Measurements from ENCODE around the gene ARHGEF19. TPM values are rescaled to one million over a fixed set of nuclear protein-coding genes. Genes with fewer than 3 reads are reported as not detected.
"Not testable (repeated sequence)": the region's sequence is repeated elsewhere in the genome, so short reads cannot be mapped to it uniquely, and the experiment has no call there.

Gene ARHGEF19
- total RNA-seq, 1 donor from 2014 or later: 1.3 TPM

DNA sequence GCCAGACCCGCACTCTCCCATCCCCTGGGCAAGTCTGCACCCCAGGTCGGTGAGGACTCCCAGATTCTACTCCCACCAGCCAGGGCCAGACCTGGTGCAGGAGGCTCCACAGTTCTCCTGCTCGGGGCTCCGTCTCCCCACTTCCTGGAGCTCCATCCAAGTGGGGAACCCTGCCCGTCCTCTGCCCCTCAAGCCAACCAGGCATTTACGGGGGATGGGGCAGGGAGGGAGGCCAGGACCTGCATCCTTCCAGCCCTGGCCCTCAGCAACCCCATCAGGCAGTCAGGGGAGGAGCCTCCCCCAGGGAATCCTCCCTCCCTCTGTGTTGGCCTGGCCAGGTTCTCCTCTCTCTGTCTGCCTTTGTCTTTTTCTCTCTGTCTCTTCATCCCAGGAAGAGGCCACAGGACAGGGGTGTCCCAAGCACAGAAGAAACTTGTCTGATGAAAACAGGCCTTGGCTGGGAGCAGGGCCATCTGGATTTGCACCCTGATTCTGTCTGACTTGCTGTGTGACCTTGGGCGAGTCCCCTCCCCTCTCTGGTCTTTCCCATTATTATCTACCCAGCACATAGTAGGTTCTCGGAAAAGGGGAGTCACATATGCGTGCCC lies 38.1 kb downstream of the ARHGEF19 start:
- no peak for DNase-seq (ENCODE audit: low spot score)
- intact Hi-C loops (cut with DNase I): no loop called here

DNA sequence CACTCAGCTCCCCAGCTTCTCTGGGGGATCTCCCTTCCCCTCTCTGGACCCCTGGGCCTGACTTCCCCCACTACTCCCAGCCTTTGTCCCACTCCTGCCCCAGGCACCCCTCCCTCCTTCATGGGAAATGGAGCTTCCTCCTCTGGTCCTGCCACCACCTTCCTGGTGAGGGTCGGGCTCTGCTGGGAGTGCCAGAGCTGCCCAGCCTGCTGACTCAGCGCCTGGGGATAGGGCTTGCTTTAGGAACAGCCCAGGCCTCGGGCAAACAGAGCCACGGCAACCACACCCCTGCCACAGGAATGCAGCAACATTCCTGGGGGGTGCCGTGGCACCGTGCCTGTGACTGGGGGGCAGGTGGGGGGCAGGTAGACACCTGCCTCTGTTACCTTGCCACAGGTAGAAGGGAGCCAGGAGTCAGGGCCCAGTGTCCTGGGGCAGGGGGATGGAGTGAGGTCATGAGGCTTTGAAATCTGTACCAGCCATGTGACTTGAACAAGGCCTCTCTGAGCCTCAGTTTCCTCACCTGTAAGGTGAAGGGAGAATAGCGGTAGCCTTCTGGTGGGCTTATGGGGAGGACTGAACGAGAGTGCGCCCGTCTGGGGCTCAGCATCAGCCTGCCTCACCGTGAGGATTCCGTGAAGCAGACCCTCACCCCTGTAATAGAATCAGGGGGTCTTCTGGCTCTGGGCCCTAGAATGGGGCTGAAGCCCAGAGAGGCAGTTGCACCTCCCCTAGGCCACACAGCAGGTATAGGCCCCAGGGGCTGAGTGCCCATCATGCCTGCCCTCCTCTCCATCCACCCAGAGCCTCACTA lies 38.8 kb downstream of the ARHGEF19 start:
- DNase-seq (ENCODE audit: low spot score): no peak
- intact Hi-C loops (cut with DNase I): no loop called here

DNA sequence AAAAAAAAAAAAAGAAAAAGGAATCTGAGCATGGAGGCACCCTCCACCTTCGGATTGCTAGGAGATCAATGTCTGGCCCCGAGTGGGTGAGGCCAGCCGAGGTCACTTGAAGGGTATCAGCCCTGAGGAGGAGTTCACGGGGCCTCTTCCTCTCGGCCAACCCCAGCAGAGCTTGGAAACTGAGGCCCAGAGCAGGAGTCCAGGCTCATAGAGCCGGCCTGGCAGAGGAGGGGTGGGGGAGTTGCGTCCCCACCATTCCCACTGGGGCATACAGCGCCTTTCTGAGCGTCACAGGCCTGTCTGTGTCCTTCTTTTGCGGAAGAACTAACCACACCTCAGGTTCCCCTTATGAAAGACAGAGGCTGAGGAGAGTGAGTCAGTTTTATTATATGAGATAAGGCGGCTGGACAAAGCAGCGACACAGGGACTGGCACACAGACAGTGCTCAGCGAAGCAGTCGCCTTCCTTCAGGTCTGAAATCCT lies 39.4 kb downstream of the ARHGEF19 start:
- no peak for DNase-seq (ENCODE audit: low spot score)
- intact Hi-C loops (cut with DNase I): no loop called here

DNA sequence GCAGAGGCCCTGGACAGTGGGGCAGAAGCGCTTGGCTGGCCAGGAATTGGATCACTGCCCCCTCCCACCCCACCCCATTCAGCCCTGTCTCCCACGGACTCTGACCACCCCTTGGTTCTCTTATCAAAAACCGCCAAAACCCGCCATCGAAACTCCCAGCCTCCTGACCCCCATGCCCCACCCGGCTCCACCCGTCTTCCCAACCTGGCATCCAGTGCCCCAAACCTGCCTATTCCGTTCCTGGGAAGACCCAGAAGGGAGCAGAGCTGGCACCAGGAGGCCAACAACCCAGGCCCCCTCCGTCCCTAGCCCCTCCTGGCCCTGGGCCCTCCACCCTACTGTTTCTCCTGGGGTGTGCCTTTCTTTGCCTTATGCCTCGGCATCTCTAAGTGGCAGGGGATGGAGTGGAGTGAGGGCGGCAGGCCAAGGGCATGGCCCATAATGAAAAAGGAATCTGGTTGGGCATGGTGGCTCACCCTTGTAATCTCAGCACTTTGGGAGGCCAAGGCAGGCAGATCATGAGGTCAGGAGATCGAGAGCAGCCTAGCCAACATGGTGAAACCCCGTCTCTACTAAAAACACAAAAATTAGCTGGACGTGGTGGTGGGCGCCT lies 40.1 kb downstream of the ARHGEF19 start:
- DNase-seq (ENCODE audit: low spot score): no peak
- intact Hi-C loops (cut with DNase I): no loop called here

DNA sequence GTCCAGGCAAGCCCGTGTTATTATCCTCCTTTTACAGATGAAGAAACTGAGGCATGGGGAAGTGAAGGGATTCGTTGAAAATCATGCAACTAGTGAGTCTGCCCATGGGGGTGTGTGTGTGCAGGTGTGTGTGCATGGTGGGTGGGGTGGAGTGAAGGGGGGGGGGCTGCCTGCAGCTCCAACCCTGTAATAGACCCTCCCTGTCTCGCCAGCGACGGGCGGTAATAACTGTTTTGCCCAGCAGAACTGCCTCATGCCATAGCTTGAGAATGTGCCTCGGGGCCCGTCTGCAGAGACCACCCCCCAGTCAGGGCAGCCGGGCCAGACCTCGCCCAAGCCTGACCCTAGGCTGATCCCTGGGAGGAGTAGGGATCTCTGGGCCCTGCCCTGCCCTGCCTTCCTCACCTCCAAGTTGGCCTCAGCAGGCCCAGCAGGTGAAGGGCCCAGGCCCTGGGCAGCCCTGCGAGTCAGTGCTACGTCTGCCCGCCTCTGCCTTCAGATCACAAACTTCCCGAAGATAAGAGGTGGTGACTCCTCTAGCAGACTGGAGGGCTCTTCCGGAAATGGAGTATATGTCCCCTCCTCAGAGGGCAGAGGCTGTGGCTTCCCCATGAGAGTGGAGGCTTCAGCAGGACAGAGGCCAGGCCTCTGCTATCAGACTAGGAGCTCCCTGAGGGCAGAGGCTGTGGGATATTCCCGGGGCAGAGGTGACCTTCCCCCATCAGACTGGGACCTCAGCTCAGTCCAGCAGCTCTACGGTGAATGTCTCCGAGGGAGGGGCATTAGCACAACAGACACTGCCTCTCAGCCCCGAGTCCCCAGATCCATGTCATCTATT lies 40.9 kb downstream of the ARHGEF19 start:
- no peak for DNase-seq (ENCODE audit: low spot score)
- intact Hi-C loops (cut with DNase I): no loop called here

DNA sequence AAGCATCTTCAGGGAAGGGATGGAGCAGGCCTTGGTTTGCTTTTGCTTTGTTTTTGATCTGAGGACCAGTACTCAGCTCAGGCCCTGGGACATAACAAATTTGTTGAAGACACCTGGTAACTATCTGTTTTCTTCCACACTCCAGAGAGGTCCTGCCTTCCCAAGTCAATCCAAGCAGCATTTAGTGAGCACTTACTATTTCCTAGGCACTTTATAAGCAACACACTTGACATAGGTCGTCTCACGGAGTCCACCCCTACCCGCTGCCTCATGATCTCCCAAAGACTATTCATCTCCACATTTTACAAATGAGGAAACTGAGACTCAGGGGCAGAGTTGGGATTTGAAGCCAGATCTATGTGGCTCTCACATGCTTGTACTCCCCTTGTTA lies 42.2 kb downstream of the ARHGEF19 start:
- intact Hi-C loops (cut with DNase I): no loop called here
- no peak for DNase-seq (ENCODE audit: low spot score)

DNA sequence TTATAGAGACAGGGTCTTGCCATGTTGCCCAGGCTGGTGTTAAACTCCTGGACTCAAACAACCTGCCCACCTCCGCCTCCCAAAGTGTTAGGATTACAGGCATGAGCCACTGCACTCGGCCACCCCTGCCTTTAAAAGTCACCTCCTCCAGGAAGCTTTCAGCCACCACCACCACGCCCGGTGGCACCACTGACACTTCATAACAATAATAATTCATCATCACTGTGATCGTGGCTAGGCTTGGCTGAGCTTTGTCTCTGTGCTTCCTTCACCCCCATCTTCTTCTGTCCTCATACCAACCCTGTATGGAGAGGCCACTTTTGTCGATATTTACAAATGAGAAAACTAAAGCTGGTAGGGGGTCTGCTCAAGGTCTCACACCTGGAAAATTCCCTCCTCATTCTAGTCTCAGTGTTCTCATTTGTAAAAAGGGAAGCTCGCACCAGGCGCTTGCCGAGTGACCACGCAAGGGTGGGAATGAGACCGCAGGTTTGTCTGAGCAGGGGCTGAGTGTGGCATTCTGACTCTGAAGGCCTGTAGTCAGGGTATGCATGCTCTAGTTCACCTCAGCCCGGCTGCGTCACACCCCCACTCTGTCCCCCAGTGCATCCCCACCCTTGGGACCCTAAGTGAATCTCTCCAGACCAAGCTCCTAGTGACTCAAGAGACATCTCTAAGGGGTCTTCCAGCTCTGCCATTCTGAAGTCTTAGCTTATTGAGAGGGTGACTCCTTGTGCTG lies 43.7 kb downstream of the ARHGEF19 start:
- no peak for DNase-seq (ENCODE audit: low spot score)
- intact Hi-C loops (cut with DNase I): no loop called here

DNA sequence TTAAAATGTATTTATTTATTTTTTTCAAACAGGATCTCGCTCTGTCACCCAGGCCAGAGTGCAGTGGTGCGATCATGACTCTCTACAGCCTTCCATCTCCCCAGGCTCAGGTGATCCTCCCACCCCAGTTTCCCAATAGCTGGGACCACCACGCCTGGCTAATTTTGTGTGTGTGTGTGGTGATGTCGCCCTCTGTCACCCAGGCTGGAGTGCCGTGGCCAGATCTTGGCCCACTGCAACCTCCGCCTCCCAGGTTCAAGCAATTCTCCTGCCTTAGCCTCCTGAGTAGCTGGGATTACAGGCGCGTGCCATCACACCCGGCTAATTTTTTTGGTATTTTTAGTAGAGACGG lies 44.3 kb downstream of the ARHGEF19 start:
- intact Hi-C loops (cut with DNase I); DNase-seq (ENCODE audit: low spot score): not testable (repeated sequence)

DNA sequence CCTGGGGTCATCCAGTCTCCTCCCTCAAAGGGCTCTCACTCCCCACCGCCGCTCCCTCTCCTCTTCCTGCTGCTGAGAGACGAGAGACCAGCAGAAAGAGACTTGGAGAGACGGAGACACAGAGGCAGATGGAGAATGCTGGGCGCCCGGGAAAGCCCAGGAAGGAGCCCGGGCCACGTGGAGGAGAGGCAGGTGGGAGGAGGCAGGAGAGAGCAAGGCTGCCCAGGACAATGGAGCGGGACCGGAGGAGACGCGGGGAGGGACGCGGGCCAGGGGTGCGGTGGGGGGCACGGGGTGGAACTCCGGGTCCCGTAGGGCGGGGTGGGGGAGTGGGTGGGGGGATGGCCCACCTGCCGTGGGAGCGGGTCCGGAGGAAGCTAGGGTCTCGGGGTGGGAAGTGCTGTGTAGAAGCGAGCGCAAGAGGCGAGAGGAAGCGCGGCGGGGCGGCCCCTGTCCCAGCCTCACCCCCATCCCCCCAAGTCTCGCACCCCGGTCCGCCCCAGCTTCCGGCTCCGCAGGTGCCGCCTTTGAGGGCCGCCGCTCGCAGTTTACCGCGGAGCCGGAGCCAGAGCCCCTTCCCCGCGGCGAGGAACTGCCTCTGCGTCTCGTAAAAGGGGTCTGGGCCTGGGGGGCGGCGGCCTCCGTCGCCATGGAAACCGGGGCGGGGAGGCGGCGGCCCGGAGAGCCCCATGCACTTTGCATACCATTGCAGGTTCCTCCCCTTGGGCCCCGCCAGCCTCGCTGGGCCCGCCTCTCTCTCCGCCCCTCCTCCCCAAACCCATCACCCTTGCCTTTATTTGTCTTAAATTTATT lies 44.9 kb downstream of the ARHGEF19 start:
- intact Hi-C loops (cut with DNase I): no loop called here
- DNase-seq (ENCODE audit: low spot score): no peak

DNA sequence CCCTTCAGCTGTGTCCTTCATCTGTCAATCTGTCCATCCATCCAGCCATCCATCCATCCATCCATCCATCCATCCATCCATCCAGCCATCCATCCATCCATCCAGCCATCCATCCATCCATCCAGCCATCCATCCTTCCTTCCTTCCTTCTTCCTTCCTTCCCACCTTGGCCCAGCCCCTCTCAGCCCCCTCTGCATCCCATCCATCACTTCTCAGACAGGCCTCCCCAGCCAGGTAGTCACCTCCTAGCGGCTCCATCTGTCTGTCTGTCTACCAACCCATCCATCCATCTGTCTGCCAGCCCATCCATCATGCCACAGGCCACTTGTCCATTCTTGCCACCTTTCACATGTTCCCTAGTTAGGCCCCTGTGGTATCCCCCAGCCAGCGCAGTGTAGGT lies 46.3 kb downstream of the ARHGEF19 start:
- intact Hi-C loops (cut with DNase I): no loop called here
- DNase-seq (ENCODE audit: low spot score): no peak

DNA sequence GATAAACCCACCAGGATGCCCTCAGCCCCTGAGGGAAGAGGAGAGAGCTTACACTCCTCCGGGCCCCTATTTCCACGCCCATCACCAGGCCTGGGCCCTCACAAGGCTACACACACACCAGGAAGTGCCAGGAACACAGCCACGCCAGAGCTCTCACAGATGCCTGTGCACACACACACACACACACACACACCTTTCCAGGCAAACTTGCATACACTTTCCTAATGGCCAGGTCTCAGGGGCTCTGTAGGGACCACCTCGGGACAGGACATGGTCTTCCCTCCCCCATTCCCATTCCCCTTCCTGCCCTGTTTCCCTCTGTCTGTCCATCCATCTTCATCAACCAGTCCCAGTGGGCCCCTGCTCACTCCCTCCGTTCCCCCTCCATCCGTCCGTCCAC lies 46.9 kb downstream of the ARHGEF19 start:
- intact Hi-C loops (cut with DNase I): no loop called here
- DNase-seq (ENCODE audit: low spot score): no peak

DNA sequence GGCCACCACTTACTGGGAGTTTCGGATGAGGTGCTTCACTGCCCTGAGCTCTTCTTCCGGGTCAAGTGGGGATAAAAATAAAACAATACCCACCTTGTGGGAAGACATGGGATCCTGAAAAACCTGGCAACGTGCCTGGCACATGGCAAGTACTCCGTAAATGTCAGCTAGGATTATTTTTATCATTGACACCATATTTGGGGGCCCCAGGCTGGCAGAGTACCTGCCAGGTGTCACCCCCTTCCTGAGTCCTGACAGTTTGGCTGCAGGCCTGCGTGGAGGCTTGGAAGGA lies 47.4 kb downstream of the ARHGEF19 start:
- DNase-seq (ENCODE audit: low spot score): no peak
- intact Hi-C loops (cut with DNase I): no loop called here

DNA sequence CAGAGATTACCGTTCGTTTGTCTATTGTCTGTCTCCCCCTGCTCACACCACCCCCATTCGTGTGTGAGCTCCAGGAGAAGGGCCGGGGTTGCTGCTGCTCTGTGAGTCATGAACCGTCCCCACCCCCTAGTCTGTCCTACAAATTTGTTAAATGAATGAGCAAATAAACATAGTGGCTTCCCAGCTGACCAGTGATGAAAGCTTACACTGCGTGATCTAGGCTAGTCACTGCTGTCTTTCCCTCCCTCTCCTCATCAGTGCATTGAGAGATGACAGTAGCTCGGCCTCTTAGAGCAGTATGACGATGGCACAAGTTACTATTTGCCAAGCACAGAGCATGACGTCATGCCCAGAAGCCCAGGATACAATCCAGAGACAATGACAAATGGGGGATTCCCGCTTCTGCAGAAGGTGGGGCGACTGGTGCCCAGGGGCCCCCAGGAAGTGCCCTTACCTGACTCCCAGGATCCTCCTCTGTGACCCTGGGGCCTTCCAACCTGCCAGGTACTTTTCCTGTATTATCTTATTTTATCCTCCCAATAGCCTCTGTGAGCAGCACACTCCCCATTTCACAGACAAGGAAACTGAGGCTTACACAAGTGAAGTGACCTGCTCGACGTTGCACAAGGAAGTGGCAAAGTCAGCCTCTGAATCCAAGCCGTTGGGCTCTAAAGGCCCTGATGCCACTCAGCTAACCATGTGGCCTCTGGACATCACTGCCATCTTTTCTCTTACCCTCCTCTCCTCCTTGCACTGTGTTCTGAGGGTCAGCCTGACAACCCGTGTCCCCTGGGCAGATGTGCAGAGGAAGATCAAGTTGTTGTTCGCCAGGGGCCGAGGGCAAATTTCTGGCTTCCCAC lies 48.0 kb downstream of the ARHGEF19 start:
- no peak for DNase-seq (ENCODE audit: low spot score)
- intact Hi-C loops (cut with DNase I): no loop called here

DNA sequence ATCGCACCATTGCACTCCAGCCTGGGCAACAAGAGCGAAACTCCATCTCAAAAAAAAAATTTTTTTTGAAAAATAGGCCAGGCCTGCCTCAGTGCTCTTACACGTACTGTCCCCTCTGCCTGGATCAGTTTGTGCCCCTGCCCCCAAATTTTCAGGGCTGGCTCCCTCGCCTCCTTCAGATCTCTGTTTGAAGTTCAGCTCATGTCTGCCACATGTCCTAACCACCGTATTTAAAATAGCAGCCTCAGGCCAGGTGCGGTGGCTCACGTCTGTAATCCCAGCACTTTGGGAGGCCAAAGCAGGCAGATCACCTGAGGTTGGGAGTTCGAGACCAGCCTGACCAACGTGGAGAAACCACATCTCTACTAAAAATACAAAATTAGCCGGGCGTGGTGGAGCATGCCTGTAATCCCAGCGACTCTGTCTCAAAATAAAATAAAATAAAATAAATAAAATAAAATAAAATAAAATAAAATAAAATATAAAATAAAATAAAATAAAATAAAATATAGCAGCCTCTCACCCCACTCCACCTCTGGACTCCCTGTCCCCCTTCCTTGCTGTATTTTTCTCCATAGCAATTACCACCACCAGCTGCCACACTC lies 48.7 kb downstream of the ARHGEF19 start:
- DNase-seq (ENCODE audit: low spot score); intact Hi-C loops (cut with DNase I): not testable (repeated sequence)

DNA sequence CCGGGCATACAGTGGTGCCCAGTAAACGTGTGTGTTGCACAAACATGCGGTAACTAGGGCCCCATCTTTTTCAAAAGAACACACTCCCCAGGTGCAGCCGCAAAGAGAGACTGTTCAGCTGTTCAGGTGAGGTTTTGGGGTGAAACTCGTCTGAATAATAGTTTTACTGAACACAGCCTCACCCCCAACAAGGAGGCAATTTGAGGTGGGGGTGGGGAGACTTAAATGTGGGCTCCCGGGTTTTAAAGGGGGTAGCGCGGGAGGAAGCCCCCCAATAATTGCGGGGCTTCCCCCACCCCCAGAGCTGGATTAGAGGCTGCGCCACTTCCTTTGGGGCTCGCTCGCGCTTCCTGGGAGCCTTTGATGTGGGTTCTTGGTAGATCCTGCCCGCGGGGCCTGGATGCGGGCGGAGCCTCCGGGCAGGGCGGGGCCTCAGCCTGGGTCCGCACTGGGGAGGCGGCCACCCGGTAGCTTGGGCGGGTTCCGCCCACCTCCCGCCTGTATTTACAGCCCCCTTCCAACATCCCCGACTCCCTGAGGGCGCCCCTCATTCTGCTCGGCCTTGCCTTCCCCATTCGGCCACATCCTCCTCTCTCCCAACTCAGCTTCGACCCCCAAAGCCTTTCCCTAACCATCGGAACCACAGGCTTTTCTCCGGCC lies 50.2 kb downstream of the ARHGEF19 start:
- intact Hi-C loops (cut with DNase I): no loop called here
- no peak for DNase-seq (ENCODE audit: low spot score)

DNA sequence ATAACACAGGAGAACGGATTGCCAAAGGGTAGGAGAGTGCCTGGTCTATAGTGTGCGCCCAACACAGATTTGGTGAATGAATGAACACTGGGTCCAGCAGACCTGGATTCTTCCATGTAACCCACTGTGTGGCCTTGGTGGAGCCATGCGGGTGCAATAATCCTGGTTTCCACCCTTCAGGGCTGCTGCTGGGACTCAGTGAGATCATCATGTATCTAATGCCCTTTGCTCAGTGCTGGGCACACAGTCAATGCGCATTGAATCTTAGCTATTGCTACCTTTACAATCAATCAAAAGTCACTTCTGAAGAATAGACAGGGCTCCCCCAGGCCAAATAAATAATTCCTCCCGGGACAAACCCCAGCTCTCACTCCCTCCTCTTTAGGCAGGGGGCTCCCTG lies 50.7 kb downstream of the ARHGEF19 start:
- DNase-seq (ENCODE audit: low spot score): no peak
- intact Hi-C loops (cut with DNase I): no loop called here

All from cardiac septum (tissue), 1 donor.